Measurements from ENCODE around the gene SYTL3.

- TF ChIP-seq EZH2 (IDR thresholded peaks at IDR 0.05; ENCODE audit: low read length) = no peak
- TF ChIP-seq, protein P1, sequence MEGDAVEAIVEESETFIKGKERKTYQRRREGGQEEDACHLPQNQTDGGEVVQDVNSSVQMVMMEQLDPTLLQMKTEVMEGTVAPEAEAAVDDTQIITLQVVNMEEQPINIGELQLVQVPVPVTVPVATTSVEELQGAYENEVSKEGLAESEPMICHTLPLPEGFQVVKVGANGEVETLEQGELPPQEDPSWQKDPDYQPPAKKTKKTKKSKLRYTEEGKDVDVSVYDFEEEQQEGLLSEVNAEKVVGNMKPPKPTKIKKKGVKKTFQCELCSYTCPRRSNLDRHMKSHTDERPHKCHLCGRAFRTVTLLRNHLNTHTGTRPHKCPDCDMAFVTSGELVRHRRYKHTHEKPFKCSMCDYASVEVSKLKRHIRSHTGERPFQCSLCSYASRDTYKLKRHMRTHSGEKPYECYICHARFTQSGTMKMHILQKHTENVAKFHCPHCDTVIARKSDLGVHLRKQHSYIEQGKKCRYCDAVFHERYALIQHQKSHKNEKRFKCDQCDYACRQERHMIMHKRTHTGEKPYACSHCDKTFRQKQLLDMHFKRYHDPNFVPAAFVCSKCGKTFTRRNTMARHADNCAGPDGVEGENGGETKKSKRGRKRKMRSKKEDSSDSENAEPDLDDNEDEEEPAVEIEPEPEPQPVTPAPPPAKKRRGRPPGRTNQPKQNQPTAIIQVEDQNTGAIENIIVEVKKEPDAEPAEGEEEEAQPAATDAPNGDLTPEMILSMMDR (optimal IDR thresholded peaks at IDR 0.05 in 1 of 3, IDR thresholded peaks at IDR 0.05 in 1 of 3, conservative IDR thresholded peaks at IDR 0.05 in 1 of 3; ENCODE audit: extremely low read depth in 1 of 3, insufficient read depth in 2 of 3, low read length in 3 of 3) = no peak
These were observed 135.2 kb downstream of the SYTL3 start for GRCh38 chr6:158785036-158785435.

Data from keratinocyte (primary cell).